HUES6 (cell line): ENCODE measurements around the gene PRICKLE2.

Experiments
- H3K27ac ChIP-seq: 2 replicates; pipeline ENCODE4 v1.7.0; 2013; ENCODE audit warnings: low read depth, mild to moderate bottlenecking, low read length, inconsistent platforms
- H3K27me3 ChIP-seq: 2 replicates; pipeline ENCODE4 v1.6.1; 2013; ENCODE audit warnings: low read length; ENCODE audit not compliant: control insufficient read depth, insufficient read depth
- H3K36me3 ChIP-seq: 2 replicates; pipeline ENCODE4 v1.6.1; 2013; ENCODE audit warnings: low read length; ENCODE audit not compliant: control insufficient read depth, insufficient read depth
- H3K4me1 ChIP-seq: 2 replicates; pipeline ENCODE4 v1.6.1; 2013; ENCODE audit warnings: low read length; ENCODE audit not compliant: control insufficient read depth, insufficient read depth
- H3K4me3 ChIP-seq: 2 replicates; pipeline ENCODE4 v1.5.1; 2013; ENCODE audit warnings: low read depth, low read length
- H3K9ac ChIP-seq: one replicate; pipeline ENCODE4 v1.6.1; 2013; ENCODE audit warnings: mild to moderate bottlenecking, low read length
- H3K9me3 ChIP-seq: 2 replicates; pipeline ENCODE4 v1.6.1; 2013; ENCODE audit warnings: low read depth, low read length; ENCODE audit not compliant: control insufficient read depth, insufficient read depth

Gene PRICKLE2

GRCh38 chr3:64123931-64124330 is 101.3 kb downstream of the PRICKLE2 start:
- H3K9me3 ChIP-seq, result no peaks in the 10 kb centered on the region
- no peaks in the 10 kb centered on the region for H3K27me3 ChIP-seq
- H3K9ac ChIP-seq, result no peak overlapping the region
- no peak overlapping the region for H3K27ac ChIP-seq
- H3K4me3 ChIP-seq, result no peak overlapping the region
- H3K4me1 ChIP-seq, result no peaks in the 10 kb centered on the region; the same call in 1 of the 2 replicates
- no peaks in the 10 kb centered on the region for H3K36me3 ChIP-seq

- Histone ChIP-seq H3K27me3 (no peaks in the 10 kb centered on the region), H3K27ac (no peak overlapping the region), H3K4me3 (no peak overlapping the region), H3K9me3 (no peaks in the 10 kb centered on the region), H3K9ac (no peak overlapping the region), H3K36me3 (no peaks in the 10 kb centered on the region), H3K4me1 (no peaks in the 10 kb centered on the region; the same call in 1 of the 2 replicates)
Measured at GRCh38 chr3:64122476-64122875, 102.8 kb downstream of the PRICKLE2 start.

- Histone ChIP-seq H3K27ac (no peak overlapping the region), H3K4me1 (no peaks in the 10 kb centered on the region)
Measured at GRCh38 chr3:64121750-64122311, 103.4 kb downstream of the PRICKLE2 start.

GRCh38 chr3:64120876-64121275 is 104.4 kb downstream of the PRICKLE2 start:
- no peaks in the 10 kb centered on the region for H3K27me3 ChIP-seq
- H3K9ac ChIP-seq, result no peak overlapping the region
- H3K4me1 ChIP-seq, result no peaks in the 10 kb centered on the region
- H3K27ac ChIP-seq, result no peak overlapping the region
- no peaks in the 10 kb centered on the region for H3K36me3 ChIP-seq
- H3K4me3 ChIP-seq, result no peak overlapping the region
- no peaks in the 10 kb centered on the region for H3K9me3 ChIP-seq

More at GRCh38 chr3:64121750-64122311, 103.4 kb downstream of the PRICKLE2 start:
- Histone ChIP-seq H3K9me3 (no peaks in the 10 kb centered on the region), H3K4me3 (no peak overlapping the region), H3K9ac (no peak overlapping the region), H3K36me3 (no peaks in the 10 kb centered on the region), H3K27me3 (no peaks in the 10 kb centered on the region)

- Histone ChIP-seq H3K4me3 (no peak overlapping the region), H3K27me3 (no peaks in the 10 kb centered on the region), H3K9ac (no peak overlapping the region), H3K27ac (no peak overlapping the region), H3K4me1 (no peaks in the 10 kb centered on the region), H3K36me3 (no peaks in the 10 kb centered on the region), H3K9me3 (peaks cover 6% of the 10 kb centered on the region; the same call in 1 of the 2 replicates)
Measured at GRCh38 chr3:64117483-64117882, 107.8 kb downstream of the PRICKLE2 start.

GRCh38 chr3:64114651-64115050 is 110.6 kb downstream of the PRICKLE2 start:
- Histone ChIP-seq H3K36me3 (no peaks in the 10 kb centered on the region), H3K4me3 (no peak overlapping the region), H3K9ac (no peak overlapping the region), H3K27me3 (no peaks in the 10 kb centered on the region), H3K27ac (no peak overlapping the region), H3K4me1 (peaks cover 11% of the 10 kb centered on the region), H3K9me3 (peaks cover 6% of the 10 kb centered on the region; the same call in 1 of the 2 replicates)

- no peaks in the 10 kb centered on the region for H3K36me3 ChIP-seq
- no peaks in the 10 kb centered on the region for H3K27me3 ChIP-seq
- no peak overlapping the region for H3K27ac ChIP-seq
- H3K4me3 ChIP-seq, result no peak overlapping the region
- H3K9ac ChIP-seq, result no peak overlapping the region
- H3K9me3 ChIP-seq, result peaks cover 6% of the 10 kb centered on the region; the same call in 1 of the 2 replicates
- H3K4me1 ChIP-seq, result peaks cover 34% of the 10 kb centered on the region
Measured at GRCh38 chr3:64111872-64112271, 113.4 kb downstream of the PRICKLE2 start.

GRCh38 chr3:64111083-64111482 is 114.2 kb downstream of the PRICKLE2 start:
- H3K9me3 ChIP-seq, result peaks cover 6% of the 10 kb centered on the region; the same call in 1 of the 2 replicates
- H3K27ac ChIP-seq, result no peak overlapping the region
- H3K4me1 ChIP-seq, result peaks cover 42% of the 10 kb centered on the region
- no peaks in the 10 kb centered on the region for H3K36me3 ChIP-seq
- H3K27me3 ChIP-seq, result no peaks in the 10 kb centered on the region
- H3K4me3 ChIP-seq, result no peak overlapping the region
- no peak overlapping the region for H3K9ac ChIP-seq

GRCh38 chr3:64110071-64110470 is 115.2 kb downstream of the PRICKLE2 start:
- no peak overlapping the region for H3K9ac ChIP-seq
- H3K9me3 ChIP-seq, result peaks cover 6% of the 10 kb centered on the region; the same call in 1 of the 2 replicates
- no peak overlapping the region for H3K4me3 ChIP-seq
- no peaks in the 10 kb centered on the region for H3K27me3 ChIP-seq
- H3K4me1 ChIP-seq, result peaks cover 47% of the 10 kb centered on the region
- H3K36me3 ChIP-seq, result no peaks in the 10 kb centered on the region
- H3K27ac ChIP-seq, result no peak overlapping the region

- Histone ChIP-seq H3K27ac (no peak overlapping the region), H3K4me1 (peaks cover 47% of the 10 kb centered on the region), H3K27me3 (no peaks in the 10 kb centered on the region), H3K36me3 (no peaks in the 10 kb centered on the region), H3K9ac (no peak overlapping the region), H3K9me3 (peaks cover 3% of the 10 kb centered on the region; the same call in 1 of the 2 replicates), H3K4me3 (no peak overlapping the region)
Measured at GRCh38 chr3:64109438-64109837, 115.8 kb downstream of the PRICKLE2 start.

- no peak overlapping the region for H3K4me3 ChIP-seq
- H3K4me1 ChIP-seq, result peaks cover 47% of the 10 kb centered on the region
- no peak overlapping the region for H3K27ac ChIP-seq
- H3K27me3 ChIP-seq, result no peaks in the 10 kb centered on the region
- H3K9me3 ChIP-seq, result no peaks in the 10 kb centered on the region
- H3K9ac ChIP-seq, result no peak overlapping the region
- H3K36me3 ChIP-seq, result no peaks in the 10 kb centered on the region
Measured at GRCh38 chr3:64108784-64109317, 116.4 kb downstream of the PRICKLE2 start.
